Rectal smooth muscle tissue (tissue), 1 donor: ENCODE data around the gene IMPG1.
A peak's percentile ranks its signal among the peaks of the same experiment; 100 is the strongest.

Source experiments
- H3K27ac ChIP-seq: one replicate; pipeline ENCODE4 v1.7.0; 2013; ENCODE audit warnings: low read depth, low read length, inconsistent platforms
- H3K27me3 ChIP-seq: one replicate; pipeline ENCODE4 v1.7.0; 2013; ENCODE audit warnings: low read length; ENCODE audit not compliant: control insufficient read depth, insufficient read depth
- H3K36me3 ChIP-seq: one replicate; pipeline ENCODE4 v1.7.0; 2013; ENCODE audit warnings: low read length; ENCODE audit not compliant: control insufficient read depth, insufficient read depth
- H3K4me1 ChIP-seq: one replicate; pipeline ENCODE4 v1.7.0; 2013; ENCODE audit warnings: low read length; ENCODE audit not compliant: control insufficient read depth, insufficient read depth
- H3K4me3 ChIP-seq: one replicate; pipeline ENCODE4 v1.7.0; 2013; ENCODE audit warnings: low read length
- H3K9ac ChIP-seq: one replicate; pipeline ENCODE4 v1.7.0; 2013; ENCODE audit warnings: low read length

The IMPG1 gene

GRCh38 chr6:75941509-75941908 lies 131.0 kb downstream of the IMPG1 start:
- Histone ChIP-seq H3K27me3 (no peaks in the 10 kb centered on the region), H3K27ac (no peak overlapping the region), H3K36me3 (no peaks in the 10 kb centered on the region), H3K4me1 (no peaks in the 10 kb centered on the region), H3K9ac (no peak overlapping the region), H3K4me3 (no peak overlapping the region)

GRCh38 chr6:75940564-75940963 lies 131.9 kb downstream of the IMPG1 start:
- H3K4me3 ChIP-seq, result no peak overlapping the region
- no peak overlapping the region for H3K27ac ChIP-seq
- no peaks in the 10 kb centered on the region for H3K27me3 ChIP-seq
- H3K36me3 ChIP-seq, result no peaks in the 10 kb centered on the region
- no peak overlapping the region for H3K9ac ChIP-seq
- H3K4me1 ChIP-seq, result no peaks in the 10 kb centered on the region

DNA sequence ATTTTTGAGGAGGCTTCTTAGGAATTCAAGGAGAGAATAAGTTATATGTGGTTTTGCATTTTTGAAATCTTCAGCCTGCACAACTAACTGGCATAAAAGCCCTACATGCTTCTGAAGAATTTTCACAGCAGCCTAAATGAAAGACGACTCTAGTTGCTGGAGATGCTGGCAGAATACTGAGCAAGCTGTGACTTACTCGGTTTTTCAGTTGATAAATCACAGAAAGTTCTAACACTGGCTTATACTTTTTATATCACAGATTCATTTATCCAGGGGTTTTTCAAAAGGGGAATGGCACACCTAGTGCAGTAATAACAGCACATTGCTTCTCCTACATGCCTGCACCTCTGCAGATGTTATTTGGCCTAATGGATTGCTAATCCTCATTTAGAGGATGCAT lies 134.6 kb downstream of the IMPG1 start:
- H3K4me1 ChIP-seq, result no peaks in the 10 kb centered on the region
- H3K4me3 ChIP-seq, result no peak overlapping the region
- no peaks in the 10 kb centered on the region for H3K27me3 ChIP-seq
- no peak overlapping the region for H3K27ac ChIP-seq
- no peaks in the 10 kb centered on the region for H3K36me3 ChIP-seq
- no peak overlapping the region for H3K9ac ChIP-seq

GRCh38 chr6:75936682-75937081 lies 135.8 kb downstream of the IMPG1 start:
- no peak overlapping the region for H3K27ac ChIP-seq
- H3K36me3 ChIP-seq, result no peaks in the 10 kb centered on the region
- no peaks in the 10 kb centered on the region for H3K27me3 ChIP-seq
- H3K4me3 ChIP-seq, result no peak overlapping the region
- H3K9ac ChIP-seq, result no peak overlapping the region
- H3K4me1 ChIP-seq, result no peaks in the 10 kb centered on the region

- Histone ChIP-seq H3K4me3 (peak overlapping the region; percentile 8), H3K27ac (no peak overlapping the region), H3K36me3 (no peaks in the 10 kb centered on the region), H3K4me1 (no peaks in the 10 kb centered on the region), H3K27me3 (no peaks in the 10 kb centered on the region), H3K9ac (no peak overlapping the region)
Observed at GRCh38 chr6:75935473-75935793, 137.0 kb downstream of the IMPG1 start.

DNA sequence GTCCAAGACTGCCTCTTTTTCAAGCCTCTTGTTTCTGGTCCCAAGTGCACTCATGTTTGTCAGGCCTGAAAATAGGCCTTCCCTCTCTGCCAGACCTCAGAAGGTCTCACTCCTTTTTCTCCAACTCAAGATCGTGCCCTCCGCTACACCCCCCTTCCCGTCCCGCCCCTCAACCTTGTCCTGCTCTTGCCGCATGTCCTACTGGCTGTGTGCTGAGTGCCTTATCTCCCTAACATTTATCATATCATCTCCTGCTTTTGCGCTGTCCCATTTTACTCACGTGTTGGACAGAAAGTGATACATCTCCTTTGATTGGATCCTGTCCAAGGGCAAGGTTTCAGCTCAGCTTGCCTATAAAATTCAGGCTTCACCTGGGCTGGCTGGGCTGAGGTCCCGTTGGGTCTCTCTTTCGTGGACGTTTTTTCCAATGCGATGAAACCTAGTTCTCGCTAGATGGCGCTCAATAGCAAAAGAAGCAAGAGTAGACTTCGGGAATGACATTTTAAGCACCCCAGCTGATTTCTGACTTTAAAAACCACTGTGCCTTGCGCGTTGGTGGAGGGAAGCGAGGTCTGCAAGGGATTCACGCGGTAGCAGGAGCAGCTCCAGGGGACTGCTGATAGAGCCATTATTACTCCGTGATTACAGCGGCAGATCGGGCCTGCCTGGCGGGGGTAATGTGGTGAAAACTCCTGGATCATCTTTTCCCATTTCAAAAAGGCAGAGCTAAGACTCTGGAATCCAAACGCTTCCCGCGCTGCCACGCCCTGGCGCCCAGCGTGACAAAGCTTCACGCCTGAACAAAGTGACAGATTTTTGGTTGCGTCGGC lies 137.6 kb downstream of the IMPG1 start:
- Histone ChIP-seq H3K36me3 (no peaks in the 10 kb centered on the region), H3K27me3 (no peaks in the 10 kb centered on the region), H3K4me3 (peak overlapping the region; percentile 8), H3K9ac (no peak overlapping the region), H3K4me1 (no peaks in the 10 kb centered on the region), H3K27ac (no peak overlapping the region)

- H3K4me1 ChIP-seq, result no peaks in the 10 kb centered on the region
- H3K36me3 ChIP-seq, result no peaks in the 10 kb centered on the region
- H3K4me3 ChIP-seq, result no peak overlapping the region
- no peak overlapping the region for H3K9ac ChIP-seq
- no peaks in the 10 kb centered on the region for H3K27me3 ChIP-seq
- no peak overlapping the region for H3K27ac ChIP-seq
Observed at GRCh38 chr6:75933387-75933975, 139.0 kb downstream of the IMPG1 start.

- no peaks in the 10 kb centered on the region for H3K27me3 ChIP-seq
- H3K9ac ChIP-seq, result no peak overlapping the region
- no peaks in the 10 kb centered on the region for H3K4me1 ChIP-seq
- H3K4me3 ChIP-seq, result no peak overlapping the region
- H3K27ac ChIP-seq, result no peak overlapping the region
- no peaks in the 10 kb centered on the region for H3K36me3 ChIP-seq
Observed at GRCh38 chr6:75932067-75932466, 140.4 kb downstream of the IMPG1 start.

DNA sequence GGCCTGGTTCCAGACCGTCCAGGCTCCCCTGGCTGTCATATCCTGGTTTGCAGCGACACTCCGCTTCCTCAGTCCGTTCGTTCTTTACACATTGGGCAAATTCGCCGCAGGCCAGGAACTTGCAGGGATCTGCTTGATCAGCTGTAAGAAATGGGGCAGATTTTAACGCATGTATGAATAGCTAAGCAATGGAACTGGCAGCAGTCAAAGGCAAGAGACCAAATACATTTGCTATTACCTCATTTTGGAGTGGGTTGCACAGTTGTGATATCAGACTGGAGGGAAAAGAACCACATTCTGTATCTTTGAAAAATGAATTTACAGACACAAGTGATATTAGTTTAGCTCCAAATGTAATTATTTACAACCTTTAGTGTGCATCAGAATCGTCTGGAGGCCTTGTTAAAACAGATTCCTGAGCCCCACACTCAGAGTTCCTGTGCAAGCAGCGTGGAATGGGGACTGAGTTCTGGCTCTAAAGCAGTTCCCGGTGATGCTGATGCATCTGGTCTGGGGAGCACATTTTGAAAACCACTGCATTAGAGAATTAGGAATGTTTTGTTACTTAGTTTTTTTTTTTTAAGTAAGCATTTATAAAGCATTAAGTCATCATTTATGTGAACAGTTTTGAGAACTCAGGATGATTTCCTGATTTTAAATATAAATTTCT lies 141.3 kb downstream of the IMPG1 start:
- Histone ChIP-seq H3K4me1 (no peaks in the 10 kb centered on the region), H3K27ac (no peak overlapping the region), H3K36me3 (no peaks in the 10 kb centered on the region), H3K9ac (no peak overlapping the region), H3K27me3 (no peaks in the 10 kb centered on the region), H3K4me3 (no peak overlapping the region)

- Histone ChIP-seq H3K27me3 (no peaks in the 10 kb centered on the region), H3K4me1 (no peaks in the 10 kb centered on the region), H3K9ac (no peak overlapping the region), H3K27ac (no peak overlapping the region), H3K4me3 (no peak overlapping the region), H3K36me3 (no peaks in the 10 kb centered on the region)
Observed at GRCh38 chr6:75926293-75927168, 145.9 kb downstream of the IMPG1 start.

DNA sequence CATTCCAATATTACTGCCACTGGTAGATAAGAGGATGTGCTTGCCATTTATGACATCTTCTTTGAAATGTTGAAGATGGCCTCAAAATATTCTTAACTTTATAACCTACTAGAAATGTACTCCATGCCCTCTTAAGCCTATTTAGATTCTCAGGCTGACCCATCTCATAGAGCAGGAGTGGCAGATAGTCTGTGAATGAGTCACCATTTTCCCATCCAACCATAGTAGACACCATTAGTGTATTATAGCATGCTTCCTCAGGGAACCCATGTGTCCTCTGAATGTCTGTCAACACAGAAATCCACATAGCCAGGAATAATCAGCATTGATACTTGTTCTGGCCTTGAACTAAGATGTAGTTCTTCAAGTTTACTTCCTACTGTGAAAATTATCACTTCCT lies 150.2 kb downstream of the IMPG1 start:
- Histone ChIP-seq H3K4me1 (no peaks in the 10 kb centered on the region), H3K4me3 (no peak overlapping the region), H3K27ac (no peak overlapping the region), H3K27me3 (no peaks in the 10 kb centered on the region), H3K36me3 (peaks cover 5% of the 10 kb centered on the region), H3K9ac (no peak overlapping the region)

- no peak overlapping the region for H3K27ac ChIP-seq
- H3K36me3 ChIP-seq, result no peaks in the 10 kb centered on the region
- H3K4me3 ChIP-seq, result no peak overlapping the region
- H3K27me3 ChIP-seq, result no peaks in the 10 kb centered on the region
- H3K9ac ChIP-seq, result no peak overlapping the region
- H3K4me1 ChIP-seq, result no peaks in the 10 kb centered on the region
Observed at GRCh38 chr6:75913040-75913439, 159.4 kb downstream of the IMPG1 start.
